ENCODE measurements around the gene FRG1.
"Not testable (repeated sequence)": the region's sequence is repeated elsewhere in the genome, so short reads cannot be mapped to it uniquely, and the experiment has no call there.

Gene FRG1

DNA sequence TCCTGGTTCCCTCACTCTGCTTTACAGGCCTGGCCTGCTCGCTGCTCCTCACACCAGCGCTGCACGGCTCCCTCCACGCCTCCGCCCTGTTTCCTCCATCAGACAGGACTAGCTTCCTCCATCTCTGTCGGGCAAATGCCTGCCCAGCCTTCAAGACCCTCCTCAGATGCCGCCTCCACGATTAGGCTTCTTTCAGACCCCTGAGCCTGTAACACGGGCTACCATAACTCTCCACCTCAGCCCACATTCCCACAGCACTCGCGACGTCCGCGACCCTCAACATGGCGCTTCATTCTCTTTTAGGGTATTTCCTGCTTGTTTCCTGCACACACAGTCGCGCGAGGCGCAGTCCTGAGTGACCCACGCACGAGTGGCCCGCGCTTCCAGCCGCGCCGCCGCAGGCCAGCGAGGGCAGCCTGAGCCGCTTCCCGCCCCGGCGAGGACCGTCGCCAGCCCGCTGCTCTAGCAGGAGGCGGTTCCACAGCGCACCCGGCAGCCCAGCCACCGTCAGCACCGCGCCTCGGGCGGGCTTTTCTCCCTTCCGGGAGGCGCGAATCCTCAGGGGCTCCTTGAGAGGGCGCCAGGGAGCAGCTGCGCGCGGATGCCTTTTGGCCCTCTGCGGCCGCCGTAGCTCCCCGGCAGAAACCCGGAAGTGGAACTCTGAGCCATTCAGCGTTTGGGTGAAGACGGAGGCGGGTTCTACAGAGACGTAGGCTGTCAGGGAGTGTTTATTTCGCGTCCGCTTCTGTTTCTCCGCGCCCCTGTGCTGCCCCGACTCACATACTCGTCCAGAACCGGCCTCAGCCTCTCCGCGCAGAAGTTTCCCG, at the start of gene FRG1:
Gene FRG1, plus strand, starts transcription at position 695 of the 827 bp plus-strand sequence. CDS start 138 bp downstream, outside the sequence.
- DNase-seq: peak; percentile 97

DNA sequence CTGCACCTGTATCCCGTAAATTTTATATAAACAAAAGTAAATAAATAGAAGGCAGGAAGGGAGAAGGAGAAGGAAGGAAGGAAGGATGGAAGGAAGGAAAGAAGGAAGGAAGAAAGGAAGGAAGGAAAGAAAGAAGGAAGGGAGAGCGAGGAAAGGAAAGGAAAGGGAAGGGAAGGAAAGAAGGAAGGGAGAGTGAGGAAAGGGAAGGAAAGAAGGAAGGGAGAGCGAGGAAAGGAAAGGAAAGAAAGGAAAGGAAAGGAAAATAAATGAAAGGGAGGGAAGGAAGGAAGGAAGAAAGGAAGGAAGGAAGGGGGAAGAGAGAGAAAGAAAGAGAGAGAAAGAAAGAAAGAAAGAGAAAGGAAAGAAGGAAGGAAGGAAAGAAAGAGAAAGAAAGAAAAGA, 43.0 kb upstream of the FRG1 start:
- no peak for DNase-seq

DNA sequence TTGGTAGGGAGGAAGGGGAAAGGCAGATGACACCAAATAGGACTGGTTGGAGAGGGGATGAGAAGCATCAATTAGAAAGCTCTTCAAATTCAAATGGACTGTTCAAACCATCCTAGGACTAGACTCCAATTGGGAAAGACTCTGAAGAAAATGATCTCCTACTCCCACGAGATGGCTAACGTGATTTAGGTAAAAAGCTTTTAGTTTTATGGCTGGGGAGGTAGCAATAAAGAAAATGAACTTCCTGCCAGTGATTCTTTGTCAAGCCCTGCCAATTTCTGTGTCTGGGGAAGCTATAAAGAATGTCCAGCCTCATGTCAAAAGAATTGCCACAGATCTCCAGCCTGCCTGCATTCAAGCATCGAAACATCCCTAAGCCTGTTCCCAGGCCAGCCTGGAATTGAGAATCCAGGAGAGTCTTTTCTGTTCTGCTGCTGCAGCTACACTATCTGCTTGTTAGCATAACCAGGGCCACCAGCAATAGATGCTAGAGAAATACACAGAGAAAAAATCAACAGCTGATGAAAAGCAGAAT, 41.1 kb upstream of the FRG1 start:
- DNase-seq: not testable (repeated sequence)

DNA sequence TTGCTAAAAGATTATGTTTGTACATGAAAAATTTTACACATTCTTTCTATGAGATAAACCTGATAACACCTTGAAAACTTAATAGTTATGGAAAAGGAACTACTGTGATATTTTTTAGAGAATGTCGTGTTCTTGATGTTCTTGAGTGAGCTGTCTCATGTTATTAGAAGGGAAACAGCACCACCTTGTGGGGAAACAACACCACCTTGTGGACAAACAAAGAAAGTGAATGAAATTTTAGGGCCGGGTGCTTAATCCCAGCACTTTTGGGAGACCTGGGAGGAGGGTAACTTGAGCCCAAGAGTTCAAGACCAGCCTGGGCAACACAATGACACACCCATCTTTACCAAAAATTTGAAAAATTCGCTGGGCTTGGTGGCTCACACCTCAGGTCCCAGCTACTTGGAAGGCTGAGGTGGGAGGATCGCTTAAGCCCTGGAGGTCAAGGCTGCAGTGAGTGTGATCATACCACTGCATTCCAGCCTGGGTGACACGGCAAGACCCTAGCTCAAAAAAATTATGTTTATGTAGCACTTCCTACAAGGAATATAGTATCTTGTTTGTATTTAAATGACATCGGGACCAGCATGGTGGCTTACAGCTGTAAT, 36.1 kb upstream of the FRG1 start:
- DNase-seq: peak; percentile 90

DNA sequence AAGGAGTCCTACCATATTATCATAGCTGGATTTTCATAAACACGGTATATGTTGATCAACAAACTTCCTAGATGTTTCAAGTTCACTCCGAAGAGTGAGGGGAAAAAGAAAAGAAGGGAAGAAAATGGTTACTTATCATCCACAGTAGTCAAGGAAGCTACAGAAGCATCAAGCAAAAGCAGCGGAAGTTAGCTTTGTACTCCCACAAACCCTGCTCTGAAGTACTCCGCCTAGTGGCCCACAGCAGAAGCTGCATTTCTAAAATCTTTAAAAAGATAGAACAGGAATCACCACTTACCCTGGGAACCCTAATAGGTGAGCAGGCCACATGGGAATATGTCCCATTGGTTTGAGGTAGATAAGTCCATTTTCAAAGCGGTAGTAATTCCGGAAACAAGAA, 28.5 kb upstream of the FRG1 start:
- no peak for DNase-seq

DNA sequence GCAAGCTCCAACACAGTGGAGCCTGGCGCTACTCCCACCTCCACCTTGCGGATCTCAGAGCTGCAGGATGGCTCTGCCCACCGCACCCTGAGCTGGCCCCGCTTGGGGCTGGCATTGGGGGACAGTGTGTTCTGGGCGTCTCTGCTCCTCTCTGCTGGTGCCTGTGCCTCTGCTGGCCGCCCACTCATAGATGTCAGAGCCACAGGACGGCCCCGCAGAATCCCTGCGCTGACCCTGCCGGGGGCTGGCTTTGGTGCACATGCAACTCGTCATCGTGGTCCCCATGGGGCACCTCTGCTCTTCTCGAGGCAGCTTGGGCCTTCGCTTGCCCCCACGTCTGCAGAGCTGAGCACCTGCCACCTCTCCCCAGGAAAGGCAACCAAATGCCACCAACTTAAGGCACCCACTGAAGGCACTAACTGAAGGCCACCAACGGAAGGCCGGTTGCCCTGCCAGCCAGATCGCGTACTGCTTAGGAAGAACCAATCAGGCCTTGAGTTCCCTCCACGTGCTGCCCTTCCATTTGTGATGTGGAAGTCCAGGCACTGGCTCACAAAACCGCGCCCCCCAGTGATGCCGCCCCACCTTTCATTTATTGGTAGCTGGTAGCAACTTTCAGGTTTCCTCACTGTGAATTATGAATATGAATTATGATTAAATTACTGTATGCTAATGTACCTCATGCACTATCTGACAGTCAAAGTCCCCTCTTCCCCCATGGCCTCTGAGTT, 23.3 kb upstream of the FRG1 start:
- DNase-seq: no peak

DNA sequence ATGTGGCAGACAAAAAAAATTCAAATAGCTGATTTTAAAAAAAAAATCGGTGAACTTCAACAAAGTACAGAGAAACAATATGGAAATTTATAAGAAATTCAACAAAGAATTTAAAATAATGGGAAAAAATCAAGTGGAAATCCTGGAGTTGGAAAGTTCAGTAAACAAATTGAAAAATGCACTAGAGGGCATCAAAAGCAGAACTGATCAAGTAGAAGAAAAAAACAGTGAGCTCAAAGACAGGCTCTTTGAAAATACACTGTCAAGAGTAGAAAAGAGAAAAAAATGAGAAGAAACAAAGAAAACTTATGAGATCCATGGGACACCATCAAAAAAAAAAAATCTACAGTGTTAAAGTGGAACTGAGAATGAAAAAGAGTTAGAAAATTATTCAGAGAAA, 19.6 kb upstream of the FRG1 start:
- no peak for DNase-seq

DNA sequence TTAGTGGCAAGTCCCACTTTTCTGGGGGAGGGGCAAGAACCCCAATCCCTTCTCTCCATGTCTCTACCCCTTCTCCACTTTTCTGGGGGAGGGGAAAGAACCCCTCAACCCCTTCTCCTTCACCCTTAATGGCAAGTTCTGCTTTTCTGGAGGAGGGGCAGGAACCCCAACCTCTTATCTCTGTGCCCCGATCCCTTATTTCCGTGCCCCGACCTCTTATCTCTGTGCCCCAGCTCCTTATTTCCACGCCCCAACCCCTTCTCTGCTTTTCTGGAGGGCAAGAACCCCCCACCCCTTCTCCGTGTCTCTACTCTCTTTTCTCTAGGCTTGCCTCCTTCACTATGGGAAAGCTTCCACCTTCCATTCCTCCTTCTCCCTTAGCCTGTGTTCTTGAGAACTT, 13.9 kb upstream of the FRG1 start:
- DNase-seq: not testable (repeated sequence)

DNA sequence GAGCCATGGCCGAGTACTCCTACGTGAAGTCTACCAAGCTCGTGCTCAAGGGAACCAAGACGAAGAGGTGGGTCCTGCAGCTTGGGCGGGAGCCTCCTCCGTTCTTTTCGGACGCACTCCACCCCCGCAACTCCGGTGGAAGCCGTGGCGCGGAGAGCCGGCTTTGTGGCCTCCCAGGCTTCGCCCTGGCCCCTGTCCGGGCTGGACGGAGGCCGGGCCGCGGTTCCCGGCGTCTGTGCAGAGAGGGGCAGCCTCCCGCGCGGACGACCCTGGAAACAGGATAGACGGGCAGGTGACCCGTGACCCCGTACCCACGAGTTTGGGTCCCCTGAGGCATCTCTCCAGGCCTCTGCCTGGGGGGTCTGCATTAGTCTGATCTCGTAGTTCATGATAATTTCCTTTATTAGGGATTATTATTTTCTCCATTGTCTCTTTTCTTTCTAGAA, 356 bp downstream of the FRG1 start:
- no peak for DNase-seq

DNA sequence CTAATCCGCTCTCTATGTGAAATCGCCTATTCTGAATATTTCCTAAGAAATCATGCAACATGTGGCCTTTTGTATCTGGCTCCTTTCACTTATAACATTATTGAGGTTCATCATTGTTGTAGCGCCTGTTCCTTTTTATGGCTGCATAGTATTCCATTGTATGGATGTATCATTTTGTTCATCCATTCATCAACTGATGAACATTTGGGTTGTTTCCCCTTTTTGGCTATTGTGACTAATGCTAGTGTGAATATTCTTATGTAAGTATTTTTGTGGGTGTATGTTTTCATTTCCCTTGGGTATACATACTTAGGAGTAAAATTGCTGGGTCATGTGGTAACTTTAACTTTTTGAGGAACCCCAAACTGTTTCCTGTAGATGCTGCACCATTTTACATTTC, 1.7 kb downstream of the FRG1 start:
- not testable (repeated sequence) for DNase-seq

DNA sequence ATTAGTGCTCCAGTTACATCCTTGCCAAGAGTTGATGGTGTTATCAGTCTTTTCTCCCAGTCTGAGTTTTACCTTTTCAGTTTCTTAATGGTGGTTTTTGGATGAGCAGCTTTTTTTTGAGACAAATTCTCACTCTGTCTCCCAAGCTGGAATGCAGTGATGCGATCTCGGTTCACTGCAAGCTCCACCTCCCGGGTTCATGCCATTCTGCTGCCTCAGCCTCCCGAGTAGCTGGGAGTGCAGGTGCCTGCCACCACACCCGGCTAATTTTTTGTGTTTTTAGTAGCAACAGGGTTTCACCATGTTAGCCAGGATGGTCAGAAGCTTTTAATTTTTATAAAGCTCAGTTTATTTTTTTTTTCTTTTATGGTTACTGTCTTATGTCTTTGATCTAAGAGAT, 3.4 kb downstream of the FRG1 start:
- DNase-seq: not testable (repeated sequence)

DNA sequence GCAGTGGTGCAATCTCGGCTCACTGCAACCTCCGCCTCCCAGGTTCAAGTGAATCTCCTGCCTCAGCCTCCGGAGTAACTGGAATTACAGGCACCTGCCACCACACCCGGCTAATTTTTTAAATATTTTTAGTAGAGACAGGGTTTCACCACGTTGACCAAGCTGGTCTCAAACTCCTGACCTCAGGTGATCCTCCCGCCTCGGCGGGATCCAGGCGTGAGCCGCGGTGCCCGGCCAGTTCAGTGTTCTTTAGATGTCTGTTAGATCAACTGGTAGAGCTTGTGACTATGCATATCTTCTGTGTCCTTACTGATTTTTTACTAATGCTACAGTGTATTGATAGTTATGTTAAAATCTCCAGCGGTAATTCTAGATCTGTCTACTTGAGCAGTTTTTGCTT, 6.2 kb downstream of the FRG1 start:
- not testable (repeated sequence) for DNase-seq

DNA sequence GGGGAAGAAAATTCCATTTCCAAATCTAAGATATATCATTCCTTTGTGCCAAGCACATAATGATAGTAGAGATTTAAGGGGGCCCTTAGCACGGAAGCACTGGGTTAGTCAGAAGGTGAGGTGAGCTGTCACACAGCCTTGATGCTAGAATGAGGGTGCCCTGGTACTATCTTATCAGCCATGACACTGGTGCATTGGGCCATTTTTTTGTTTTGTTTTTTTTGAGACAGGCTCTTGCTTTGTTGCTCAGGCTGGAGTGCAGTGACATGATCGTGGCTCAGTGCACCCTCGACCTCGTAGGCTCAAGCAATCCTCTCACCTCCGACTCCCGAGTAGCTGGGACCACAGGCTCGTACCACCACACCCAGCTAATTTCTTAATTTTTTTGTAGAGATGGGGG, 7.8 kb downstream of the FRG1 start:
- DNase-seq: not testable (repeated sequence)

DNA sequence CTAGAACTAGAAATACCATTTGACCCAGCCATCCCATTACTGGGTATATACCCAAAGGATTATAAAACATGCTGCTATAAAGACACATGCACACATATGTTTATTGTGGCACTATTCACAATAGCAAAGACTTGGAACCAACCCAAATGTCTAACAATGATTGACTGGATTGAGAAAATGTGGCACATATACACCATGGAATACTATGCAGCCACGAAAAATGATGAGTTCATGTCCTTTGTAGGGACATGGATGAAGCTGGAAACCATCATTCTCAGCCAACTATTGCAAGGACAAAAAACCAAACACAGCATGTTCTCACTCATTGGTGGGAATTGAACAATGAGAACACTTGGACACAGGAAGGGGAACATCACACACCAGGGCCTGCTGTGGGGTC, 28.6 kb downstream of the FRG1 start:
- DNase-seq: not testable (repeated sequence)

DNA sequence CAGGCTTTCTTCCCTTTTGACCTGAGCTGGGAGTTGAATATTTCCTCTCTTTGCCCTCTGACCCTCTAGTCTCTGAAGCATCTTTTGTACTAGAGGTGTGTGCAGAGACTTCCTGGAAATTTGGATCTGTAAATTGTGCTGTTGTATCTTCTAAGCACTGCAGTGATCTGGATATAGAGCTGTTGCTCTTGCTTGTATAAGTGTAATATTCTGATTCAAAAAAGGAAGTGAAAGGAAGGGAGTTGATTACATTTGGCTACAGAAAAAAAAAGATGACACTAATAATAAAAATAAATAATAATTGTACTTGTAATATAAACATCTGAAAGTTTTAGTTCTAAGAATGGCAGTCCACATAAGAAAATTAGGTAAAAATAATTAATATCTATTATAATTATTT, 33.0 kb downstream of the FRG1 start:
- no peak for DNase-seq

DNA sequence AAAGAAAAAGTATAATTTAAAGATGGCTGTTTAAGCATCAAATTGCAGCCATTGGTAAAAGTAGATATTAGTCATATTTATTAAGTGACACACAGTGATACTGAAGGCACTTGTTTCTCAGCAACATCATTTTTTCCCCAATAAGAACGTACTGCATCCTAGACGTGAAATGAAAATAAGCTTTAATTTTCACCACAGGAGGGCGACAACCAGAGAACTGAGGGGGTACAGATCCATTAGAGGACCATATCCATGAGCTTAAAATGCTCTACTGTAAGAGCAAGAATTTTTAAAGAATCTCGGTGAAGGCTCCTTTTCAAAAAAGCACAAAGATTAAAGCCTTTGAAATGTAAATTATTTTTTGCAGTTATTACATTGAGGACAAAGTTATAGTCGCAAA, 33.4 kb downstream of the FRG1 start:
- DNase-seq: no peak

DNA sequence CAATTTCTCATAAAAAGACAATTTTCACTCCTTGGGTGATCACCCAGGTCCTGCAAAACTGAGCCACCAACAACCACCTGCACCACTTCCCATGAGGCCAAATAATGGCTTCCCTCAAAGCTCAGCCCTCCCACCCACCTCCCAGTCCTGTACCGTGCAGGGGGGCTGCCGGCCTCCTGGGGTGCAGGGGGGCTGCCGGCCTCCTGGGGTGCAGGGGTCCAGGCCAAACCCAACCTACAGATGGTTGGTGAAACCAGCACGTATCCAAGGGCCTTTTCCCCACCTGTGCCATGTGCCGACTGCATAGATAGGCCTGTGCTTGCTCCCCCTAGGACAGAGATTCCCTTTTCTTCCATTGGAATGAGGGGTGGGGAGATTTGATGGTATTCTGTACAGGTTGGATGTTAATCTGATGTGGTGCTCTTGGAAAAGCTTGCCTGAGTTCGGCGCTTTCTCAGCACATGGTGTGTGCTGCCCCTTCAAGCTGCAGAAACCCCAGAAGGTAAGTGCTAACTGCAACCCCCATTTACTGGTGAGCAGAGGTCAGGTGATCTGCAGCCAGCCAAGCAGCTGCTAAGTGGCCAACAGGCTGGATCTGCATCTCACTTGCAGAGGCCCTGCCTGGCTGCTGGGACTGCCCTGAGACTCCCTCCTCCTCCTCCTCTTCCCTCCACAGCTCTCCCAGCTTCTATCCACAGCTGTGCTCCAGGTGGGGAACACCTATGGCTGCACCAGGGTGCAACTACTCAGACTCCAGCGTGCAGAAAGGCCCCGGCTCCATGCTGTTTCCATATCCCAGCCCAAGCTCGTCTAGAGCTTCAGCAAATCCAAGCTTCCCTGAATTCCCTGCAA, 38.8 kb downstream of the FRG1 start:
- no peak for DNase-seq

DNA sequence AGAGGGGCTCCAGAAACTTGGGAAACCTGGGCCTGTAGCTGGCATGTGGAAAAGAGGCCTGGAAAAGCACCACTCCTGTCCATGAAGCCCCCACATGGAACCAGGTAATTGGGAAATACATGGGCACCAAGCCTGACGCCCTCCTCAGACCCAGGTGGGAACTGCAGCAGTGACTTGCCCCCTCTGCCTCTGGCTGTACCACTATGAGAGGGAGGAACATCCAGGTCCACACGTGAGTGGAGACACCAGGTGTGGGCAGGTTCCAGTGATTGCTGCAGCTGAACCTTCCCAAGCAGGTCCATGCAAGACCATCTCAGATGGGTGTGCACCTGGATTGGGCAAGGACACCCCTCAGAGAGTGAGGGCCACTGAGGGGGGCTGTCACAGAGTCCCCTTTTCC, 39.6 kb downstream of the FRG1 start:
- DNase-seq: not testable (repeated sequence)

DNA sequence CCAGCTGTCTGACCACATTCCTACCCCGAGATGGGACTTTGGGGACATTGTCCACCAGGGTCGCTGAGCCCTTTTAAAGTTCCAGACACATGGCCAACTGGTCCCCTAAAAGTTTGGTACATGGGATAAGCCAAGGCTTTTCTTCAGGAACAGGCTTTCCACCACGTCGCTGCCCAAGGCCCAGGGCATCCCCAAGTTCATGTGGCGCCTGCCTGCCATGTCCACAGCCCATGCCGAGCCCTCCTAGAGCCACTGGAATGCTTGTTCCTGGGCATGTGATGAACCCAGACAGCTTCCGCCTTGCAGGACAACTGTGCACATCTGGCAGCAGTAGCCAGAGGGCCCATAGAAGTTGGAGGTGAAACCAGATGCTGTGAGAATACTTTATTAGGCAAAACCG, 41.3 kb downstream of the FRG1 start:
- no peak for DNase-seq

DNA sequence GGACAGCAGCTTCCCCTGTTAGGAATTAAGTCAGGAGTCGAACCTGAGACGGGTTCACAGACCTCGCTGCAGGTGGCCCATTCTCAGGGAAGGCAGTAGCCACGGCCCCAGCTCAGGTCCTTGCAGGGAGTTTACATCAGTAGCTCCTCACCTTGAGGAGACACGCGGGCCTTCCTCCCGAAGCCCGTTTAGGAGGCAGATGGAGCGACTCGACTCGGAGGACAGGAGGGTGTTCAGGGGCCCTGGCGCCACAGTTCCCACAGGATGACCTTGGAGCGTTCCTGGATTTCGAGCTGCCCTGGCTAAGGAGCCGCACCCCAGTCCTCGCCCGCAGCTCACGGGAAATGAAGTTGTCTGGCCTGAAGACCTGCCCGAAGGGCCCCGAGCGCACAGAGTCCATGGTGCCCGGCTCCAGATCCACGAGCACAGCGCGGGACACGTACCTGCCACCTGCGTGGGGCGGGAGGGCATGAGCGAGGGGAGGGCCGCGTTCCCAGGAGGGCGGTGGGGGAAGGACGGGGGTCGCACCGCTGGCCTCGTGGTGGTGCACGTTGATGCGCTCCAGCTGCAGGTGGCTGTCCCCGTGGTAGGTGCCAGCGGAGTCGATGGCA, 43.3 kb downstream of the FRG1 start:
- not testable (repeated sequence) for DNase-seq

DNA sequence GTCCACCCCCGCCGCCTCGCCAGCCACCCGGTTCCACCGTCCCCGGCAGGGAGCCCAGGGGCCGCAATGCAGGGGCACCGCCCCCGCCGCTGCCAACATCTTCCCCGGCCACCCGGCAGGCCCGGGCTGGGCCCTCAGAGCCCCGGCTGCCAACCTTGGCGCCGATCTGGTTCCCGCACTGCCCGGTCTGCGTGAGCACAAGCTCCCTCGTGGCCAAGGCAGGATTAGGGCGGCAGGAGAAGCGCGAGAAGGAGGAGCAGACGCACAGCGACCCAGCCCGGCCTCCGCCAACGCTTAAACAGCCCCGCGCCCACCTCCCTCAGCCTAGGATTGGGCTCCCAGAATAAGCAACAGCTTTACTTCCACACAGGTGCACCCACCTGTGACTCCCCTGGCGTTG, 44.0 kb downstream of the FRG1 start:
- DNase-seq: not testable (repeated sequence)

DNA sequence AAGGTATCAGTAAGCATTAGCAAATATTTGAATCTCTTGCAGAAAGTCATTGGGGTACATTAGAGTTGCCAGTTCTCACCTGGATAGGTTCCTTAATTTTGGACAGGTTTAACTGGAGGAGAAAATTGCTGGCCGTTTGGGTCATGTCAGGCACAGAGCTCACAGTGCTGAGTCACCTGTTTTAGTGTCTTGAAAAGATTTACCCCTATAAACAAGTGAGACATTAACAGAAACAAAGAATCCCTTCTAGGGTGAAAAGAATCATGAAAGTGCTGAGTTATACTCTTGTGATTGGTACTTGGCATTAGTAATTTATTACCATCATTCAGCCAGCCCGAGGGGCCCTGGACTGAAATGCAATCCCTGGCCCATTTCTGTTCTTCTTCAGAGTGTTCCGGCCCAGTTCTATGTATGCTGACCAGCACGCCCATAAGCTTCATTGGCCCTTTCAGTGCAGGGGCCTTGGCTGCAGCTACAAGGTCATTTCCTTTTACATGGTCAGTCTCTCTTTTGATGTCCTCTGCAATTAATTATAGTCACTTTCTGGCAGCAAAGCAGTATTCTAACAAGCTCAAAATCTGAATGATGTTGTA, 45.1 kb downstream of the FRG1 start:
- DNase-seq: not testable (repeated sequence)

Data from eye (tissue), 1 donor.